Measurements from ENCODE around the gene ESRRG.

Gene ESRRG

DNA sequence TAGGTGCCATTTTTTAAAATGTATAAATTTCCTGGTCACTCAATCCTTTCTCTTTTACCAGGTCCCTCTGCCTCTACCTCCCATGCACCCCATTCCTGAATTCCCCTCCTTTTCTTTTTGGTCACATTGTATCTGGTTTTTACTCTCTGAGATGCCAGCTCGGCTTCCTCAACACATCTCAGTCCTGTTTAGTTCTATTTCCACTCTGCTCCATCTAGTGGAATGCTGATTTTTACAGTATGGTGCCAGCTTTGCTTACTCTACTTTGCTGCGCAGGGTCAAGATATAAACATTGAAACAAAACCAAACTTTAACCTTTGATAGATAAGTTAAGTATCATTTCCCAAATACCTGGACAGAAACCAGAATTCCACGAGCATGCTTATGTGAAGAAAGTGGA lies 96.0 kb downstream of the ESRRG start:
- DNase-seq (ENCODE audit: low spot score) = no peak

GRCh38 chr1:216626394-216627067 lies 96.7 kb downstream of the ESRRG start:
- DNase-seq (ENCODE audit: low spot score) = no peak

DNA sequence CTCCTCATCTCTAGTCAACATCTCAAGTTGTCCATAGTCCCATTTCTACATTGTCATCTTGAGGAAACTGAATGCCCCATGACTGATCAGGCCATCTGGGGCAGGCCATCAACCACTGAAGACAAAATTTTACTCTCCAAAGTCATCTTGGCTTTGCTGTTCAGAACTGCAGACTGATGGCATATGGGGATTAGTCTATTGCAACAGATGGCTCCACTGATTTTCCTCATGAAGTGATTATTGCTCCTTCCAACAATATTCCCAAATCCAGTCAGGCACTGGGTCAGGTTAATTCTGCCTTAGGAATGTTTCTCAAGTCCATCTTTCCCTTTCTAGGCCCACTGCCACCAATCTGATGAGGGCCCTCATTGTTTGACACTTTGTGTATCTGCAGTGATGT lies 101.7 kb downstream of the ESRRG start:
- DNase-seq (ENCODE audit: low spot score) = no peak

- no peak for DNase-seq (ENCODE audit: low spot score)
These were observed 106.0 kb downstream of the ESRRG start for GRCh38 chr1:216617081-216617875.

DNA sequence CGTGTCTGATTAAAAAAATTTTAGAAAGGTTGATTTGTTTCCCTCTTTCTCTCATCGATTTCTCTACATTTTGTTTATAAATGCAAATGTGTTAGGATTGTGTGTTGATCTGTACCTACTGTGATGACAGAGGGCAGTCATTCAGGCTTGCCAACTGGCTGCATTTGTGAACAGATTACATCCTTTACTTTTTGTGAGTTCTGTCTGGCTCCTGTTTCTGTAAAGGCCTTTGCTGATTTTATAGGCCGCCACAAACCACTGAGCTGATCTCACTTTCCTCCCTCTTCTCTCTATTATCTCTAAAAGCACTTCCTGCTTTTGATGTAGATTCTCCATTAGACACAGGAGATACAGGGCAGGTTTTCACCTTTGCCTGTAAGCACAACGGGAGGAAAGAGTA lies 106.8 kb downstream of the ESRRG start:
- no peak for DNase-seq (ENCODE audit: low spot score)

DNA sequence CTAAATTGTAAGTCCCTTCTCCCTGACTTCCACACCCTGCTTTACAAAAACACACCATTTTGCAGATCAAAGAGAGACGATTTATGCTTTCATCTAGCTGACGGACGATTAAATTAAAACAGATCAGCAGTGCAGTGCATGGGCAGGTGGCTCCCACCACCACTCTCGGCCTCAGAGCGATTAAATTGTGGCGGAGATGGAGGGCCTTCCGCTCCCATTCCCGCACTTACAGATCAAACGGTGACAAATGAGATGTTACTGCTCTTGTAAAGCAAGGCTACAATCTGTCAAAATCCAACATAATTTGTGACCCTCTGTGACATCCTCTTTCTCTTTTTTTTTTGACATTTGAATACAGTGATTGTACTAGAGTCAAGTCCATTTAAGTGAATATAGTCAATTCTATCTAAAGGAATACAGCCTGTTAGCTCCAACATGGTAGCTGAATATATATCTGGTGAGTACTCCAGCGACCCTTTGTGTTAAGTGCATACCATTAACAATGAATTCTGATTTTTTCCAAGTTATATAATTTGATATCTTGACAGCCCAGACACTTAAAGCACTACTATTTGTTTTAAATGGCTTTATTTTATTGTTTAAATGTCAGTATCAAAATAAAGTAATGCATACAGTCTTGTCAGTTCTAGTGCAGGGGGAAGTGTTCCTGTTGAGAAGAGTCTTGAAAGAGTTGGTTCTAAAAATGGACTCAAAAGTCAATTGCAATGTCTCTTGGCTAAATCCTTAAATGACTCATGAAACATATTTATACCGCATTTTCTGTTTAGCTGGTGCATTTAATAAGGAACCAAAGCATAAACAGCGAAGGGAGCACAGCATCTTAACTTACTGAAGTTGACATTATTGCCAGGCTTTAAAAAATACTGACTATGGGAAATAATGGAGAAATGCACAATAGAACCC lies 109.0 kb downstream of the ESRRG start:
- DNase-seq (ENCODE audit: low spot score) = no peak

DNA sequence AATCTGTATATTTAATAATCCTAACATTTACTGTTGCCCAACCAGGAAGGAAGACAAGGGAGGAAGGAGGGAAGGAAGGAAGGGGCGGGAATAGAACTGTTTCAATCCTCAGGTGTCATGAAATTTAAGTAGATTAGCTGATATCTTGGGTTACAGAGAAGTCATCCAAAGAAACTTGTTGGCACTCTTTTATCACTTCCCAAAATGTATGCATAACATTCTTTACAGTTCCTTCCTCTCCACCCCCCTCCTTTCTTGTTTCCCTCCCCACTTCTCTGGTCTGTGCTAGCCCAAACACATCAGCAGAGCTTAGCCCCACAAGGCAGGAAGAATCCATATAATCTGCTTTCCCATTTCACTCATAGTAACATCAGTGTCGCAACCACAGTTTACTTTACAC lies 110.9 kb downstream of the ESRRG start:
- no peak for DNase-seq (ENCODE audit: low spot score)

- DNase-seq (ENCODE audit: low spot score) = no peak
These were observed 116.0 kb downstream of the ESRRG start for GRCh38 chr1:216607067-216607697.

GRCh38 chr1:216606047-216606637 lies 117.1 kb downstream of the ESRRG start:
- DNase-seq (ENCODE audit: low spot score) = no peak

DNA sequence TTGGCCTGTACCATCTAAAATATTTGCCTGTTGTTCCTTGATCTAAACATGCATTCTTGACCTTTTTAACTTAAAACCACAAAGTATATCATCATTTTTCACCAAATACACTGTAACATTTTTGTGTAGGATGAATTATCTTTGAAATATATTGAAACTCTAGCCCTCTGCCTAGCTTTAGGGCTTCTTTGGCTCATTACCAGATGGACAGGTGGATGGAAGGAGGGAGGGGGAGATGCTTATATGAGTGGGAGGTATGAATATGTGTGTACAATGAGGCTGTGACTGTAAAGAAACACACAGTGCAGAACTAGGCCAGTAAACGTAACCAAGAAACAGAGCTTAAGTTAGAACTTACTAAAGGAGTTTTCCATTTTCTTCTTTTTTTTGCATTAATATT lies 118.5 kb downstream of the ESRRG start:
- no peak for DNase-seq (ENCODE audit: low spot score)

DNA sequence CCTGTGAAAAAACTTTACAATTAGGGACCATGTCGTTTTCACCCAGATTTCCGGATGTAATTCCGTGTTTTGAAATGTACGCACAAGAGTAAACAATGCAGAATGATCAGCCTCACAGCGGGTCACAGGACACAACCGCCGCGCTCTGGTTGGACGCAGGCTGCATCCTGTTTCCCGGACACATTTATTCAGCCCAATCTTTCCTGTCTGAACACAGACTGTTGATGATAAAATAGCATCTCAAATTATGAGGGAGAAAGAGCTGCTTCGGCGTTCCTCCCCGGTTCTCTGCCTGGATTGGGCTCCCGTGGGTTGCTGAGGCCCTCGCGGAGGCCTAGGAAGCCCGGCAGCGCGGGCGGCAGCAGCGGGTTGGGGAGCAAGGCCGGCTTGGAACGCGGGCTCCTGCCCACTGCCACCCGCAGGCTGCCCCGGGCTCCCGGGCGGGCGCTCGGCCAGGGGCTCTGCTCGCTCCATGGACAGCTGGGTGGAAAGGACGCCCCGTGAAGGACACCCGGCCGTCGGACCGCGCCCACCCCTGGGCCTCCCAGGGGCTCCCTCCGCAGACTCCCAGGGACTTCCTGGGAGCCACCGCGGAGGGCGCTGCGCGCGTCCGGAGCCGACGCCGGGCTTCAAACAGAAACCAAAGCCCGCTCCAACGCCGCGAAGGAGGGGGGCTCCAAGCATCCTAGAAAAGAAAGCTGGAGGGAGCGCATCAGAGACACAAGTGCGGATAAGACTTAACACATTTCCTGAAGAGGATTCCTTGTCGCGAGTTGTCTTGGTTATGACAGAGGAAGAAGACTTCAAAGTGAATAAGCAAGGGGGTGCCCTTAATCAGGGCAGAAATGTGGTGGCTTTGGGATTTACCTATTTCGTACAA lies 122.3 kb downstream of the ESRRG start:
- DNase-seq (ENCODE audit: low spot score) = peak; percentile 87

GRCh38 chr1:216599851-216600250 lies 123.4 kb downstream of the ESRRG start:
- DNase-seq (ENCODE audit: low spot score) = no peak

GRCh38 chr1:216598448-216598847 lies 124.8 kb downstream of the ESRRG start:
- no peak for DNase-seq (ENCODE audit: low spot score)

DNA sequence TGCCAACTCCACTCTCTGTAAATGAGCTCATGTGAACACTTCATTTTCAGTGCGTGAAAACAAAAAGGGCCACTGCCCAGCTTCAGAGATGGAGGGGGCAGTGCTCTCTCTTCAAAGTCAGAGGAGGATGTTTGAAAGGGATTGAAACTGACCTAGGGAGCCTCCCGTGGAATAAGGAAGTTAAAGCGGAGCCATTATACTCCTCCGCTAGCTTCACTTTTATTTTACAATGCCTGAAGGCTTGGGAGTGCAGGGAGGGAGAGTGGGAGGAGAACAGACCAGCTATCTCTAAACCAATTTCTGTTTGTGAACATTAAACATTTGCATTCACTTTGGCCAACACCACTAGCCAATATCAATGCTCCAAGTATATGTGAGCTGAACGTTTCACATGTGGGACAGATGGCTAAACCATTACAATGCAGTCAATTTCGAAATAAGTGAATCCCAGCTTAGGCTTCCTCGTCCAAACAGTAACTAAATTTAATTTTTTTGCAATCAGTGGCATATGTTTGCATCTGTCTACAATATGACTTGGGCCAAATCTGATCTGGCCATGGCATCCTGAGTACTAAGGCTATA lies 126.9 kb downstream of the ESRRG start:
- no peak for DNase-seq (ENCODE audit: low spot score)

DNA sequence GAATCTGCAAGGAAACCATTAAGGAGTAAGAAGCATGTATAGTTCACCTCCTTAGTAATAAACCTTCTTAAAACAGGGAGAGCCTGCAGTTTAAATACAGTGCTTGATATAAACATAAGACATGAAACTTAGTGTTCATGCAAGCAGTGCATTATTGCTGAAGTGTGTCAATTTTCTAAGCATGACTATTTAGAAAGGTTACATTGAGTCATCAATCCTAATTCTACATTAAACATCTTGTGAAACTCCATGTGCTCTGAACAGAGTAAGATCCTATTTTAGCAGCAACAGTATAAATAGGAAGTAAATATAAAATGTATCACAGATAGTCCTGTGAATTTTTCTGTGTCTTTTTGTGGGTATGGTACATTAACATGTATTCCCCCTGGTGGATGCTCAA lies 135.5 kb downstream of the ESRRG start:
- DNase-seq (ENCODE audit: low spot score) = no peak

GRCh38 chr1:216582151-216582550 lies 141.1 kb downstream of the ESRRG start:
- DNase-seq (ENCODE audit: low spot score) = no peak

DNA sequence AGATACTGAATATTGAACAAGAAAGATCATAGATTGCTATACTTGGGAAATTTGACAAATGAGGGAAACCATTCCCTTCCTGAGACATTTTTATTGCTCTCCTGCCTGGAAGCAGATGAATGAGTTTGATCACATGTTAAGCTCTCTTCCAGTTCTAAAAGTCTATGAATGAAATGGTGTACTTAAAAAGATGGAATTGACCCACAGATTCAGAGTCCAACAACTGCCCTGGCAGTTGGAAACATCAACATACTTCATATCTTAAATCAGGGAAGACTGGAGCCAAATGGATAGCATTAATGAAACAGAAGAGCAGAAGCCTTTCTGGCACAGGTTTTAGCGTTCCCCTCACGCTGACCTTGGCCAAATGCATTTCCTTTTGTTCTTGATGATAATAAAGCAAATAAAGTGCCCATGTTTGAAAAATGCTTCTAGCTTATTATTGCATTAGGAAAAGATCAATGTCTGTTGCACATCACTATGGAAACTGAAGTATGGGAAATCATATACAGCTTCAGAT lies 142.6 kb downstream of the ESRRG start:
- no peak for DNase-seq (ENCODE audit: low spot score)

- no peak for DNase-seq (ENCODE audit: low spot score)
These were observed 146.8 kb downstream of the ESRRG start for GRCh38 chr1:216576234-216576937.

DNA sequence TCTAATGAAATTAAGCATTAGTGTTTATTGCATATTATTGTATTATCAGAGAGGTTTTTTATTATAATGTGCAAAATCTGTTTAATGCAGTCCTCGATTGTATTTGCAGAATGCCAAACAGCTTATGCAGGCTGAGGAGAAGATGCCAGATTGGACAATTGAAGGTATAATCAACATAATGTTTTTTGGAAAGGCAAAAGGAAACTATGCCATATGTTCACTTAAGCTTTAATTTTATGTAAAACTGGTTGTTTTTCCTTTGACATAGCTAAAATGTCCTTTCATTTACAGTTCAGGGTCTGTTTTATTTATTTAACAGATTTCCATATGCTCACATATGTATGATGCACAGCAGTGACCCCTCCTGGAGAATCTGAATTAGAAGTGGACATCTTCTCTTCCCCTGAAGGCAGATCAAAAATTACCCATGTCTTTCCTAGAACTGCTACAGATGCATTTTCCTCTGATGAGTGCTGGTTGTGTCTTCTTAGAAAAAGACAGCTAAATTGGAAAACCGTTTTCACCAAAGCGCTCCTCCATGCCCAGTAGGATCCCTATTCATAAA lies 156.5 kb downstream of the ESRRG start:
- no peak for DNase-seq (ENCODE audit: low spot score)
